Activated CD4-positive, alpha-beta memory T cell treated with anti-CD3 and anti-CD28 coated beads, Interleukin-2, amount 10 ng/mL, durations not matched to agents 7 days and 5 days (primary cell): ENCODE results near the gene RPL13. TPM values are rescaled to one million over a fixed set of nuclear protein-coding genes. Genes with fewer than 3 reads are reported as not detected.
"Not testable (repeated sequence)": the region's sequence is repeated elsewhere in the genome, so short reads cannot be mapped to it uniquely, and the experiment has no call there.

Experiments
- CTCF ChIA-PET: fragments of 350-600 bp; sonication (Branson Sonifier 250); formaldehyde crosslinking; loops from one replicate; lab custom pipeline; 2021; ENCODE audit warnings: antibody characterized with exemption, inconsistent platforms; lab: Charles Lee
- POLR2A ChIA-PET: fragments of 350-600 bp; sonication (Branson Sonifier 250); formaldehyde crosslinking; loops from one replicate; lab custom pipeline; 2021; ENCODE audit warnings: antibody characterized with exemption; lab: Charles Lee
- DNase-seq: peaks from one replicate; pipeline ENCODE4 v3.0.0-alpha.2; 2020
- H3K27ac Mint-ChIP-seq: one replicate; pipeline ENCODE4 v1.8.0; 2021; ENCODE audit warnings: mild to moderate bottlenecking, mixed read lengths
- H3K27me3 Mint-ChIP-seq: one replicate; pipeline ENCODE4 v1.8.0; 2021; ENCODE audit warnings: mixed read lengths
- H3K36me3 Mint-ChIP-seq: one replicate; pipeline ENCODE4 v1.8.0; 2021; ENCODE audit warnings: low read depth, mixed read lengths
- H3K4me1 Mint-ChIP-seq: one replicate; pipeline ENCODE4 v1.8.0; 2021; ENCODE audit warnings: mixed read lengths
- H3K4me3 Mint-ChIP-seq: one replicate; pipeline ENCODE4 v1.8.0; 2021; ENCODE audit warnings: mild to moderate bottlenecking, mixed read lengths
- H3K9me3 Mint-ChIP-seq: one replicate; pipeline ENCODE4 v1.8.0; 2021; ENCODE audit warnings: mixed read lengths
- total RNA-seq, 2 experiments: library from RNA; stranded (reverse); gene quantifications; one replicate each; pipeline ENCODE4 v1.2.3, GENCODE V29; 2021

RPL13 gene
- total RNA-seq, 2 experiments from 2014 or later = 2,083 to 2,114 TPM

GRCh38 chr16:89569506-89570341, 9.2 kb downstream of the RPL13 start:
- peaks cover 32% of the 10 kb centered on the region for H3K4me1 Mint-ChIP-seq
- no peaks in the 10 kb centered on the region for H3K9me3 Mint-ChIP-seq
- H3K27ac Mint-ChIP-seq = no peak overlapping the region
- POLR2A ChIA-PET = no interaction called here
- H3K36me3 Mint-ChIP-seq = peaks cover 8% of the 10 kb centered on the region
- peaks cover 13% of the 10 kb centered on the region for H3K27me3 Mint-ChIP-seq
- no peak overlapping the region for H3K4me3 Mint-ChIP-seq
- CTCF ChIA-PET = no interaction called here
- DNase-seq = no peak

GRCh38 chr16:89570342-89570923, 10.0 kb downstream of the RPL13 start:
- Mint-ChIP-seq H3K4me3 (no peak overlapping the region), H3K9me3 (no peaks in the 10 kb centered on the region), H3K4me1 (peaks cover 25% of the 10 kb centered on the region), H3K36me3 (peaks cover 1% of the 10 kb centered on the region), H3K27ac (no peak overlapping the region), H3K27me3 (peaks cover 14% of the 10 kb centered on the region)
- CTCF ChIA-PET = no interaction called here
- POLR2A ChIA-PET = no interaction called here
- DNase-seq = no peak

- H3K36me3 Mint-ChIP-seq, DNase-seq, H3K4me3 Mint-ChIP-seq, CTCF ChIA-PET, H3K9me3 Mint-ChIP-seq, H3K27ac Mint-ChIP-seq: not testable (repeated sequence)
- Mint-ChIP-seq H3K4me1 (peaks cover 19% of the 10 kb centered on the region), H3K27me3 (peaks cover 14% of the 10 kb centered on the region)
- POLR2A ChIA-PET = interaction anchor here (1.4 kb wide), 1 partner anchor 10 kb away, joined by 4 read pairs; no protein-coding TSS in a partner anchor
Measured at GRCh38 chr16:89570983-89571598, 10.6 kb downstream of the RPL13 start.

GRCh38 chr16:89571636-89572035, 11.2 kb downstream of the RPL13 start:
- H3K36me3 Mint-ChIP-seq = no peaks in the 10 kb centered on the region
- H3K4me3 Mint-ChIP-seq = no peak overlapping the region
- ChIA-PET POLR2A (interaction anchor here (1.4 kb wide), 1 partner anchor 10 kb away, joined by 4 read pairs; no protein-coding TSS in a partner anchor), CTCF (no interaction called here)
- no peaks in the 10 kb centered on the region for H3K9me3 Mint-ChIP-seq
- no peak for DNase-seq
- H3K27ac Mint-ChIP-seq = no peak overlapping the region
- H3K4me1 Mint-ChIP-seq = peaks cover 15% of the 10 kb centered on the region
- peaks cover 14% of the 10 kb centered on the region for H3K27me3 Mint-ChIP-seq

GRCh38 chr16:89572073-89572484, 11.6 kb downstream of the RPL13 start:
- POLR2A ChIA-PET = interaction anchor here (1.4 kb wide), 1 partner anchor 10 kb away, joined by 4 read pairs; no protein-coding TSS in a partner anchor

GRCh38 chr16:89572485-89573205, 12.2 kb downstream of the RPL13 start:
- Mint-ChIP-seq H3K9me3 (no peaks in the 10 kb centered on the region), H3K4me1 (peaks cover 14% of the 10 kb centered on the region), H3K4me3 (no peak overlapping the region)

More at GRCh38 chr16:89572073-89572484, 11.6 kb downstream of the RPL13 start:
- Mint-ChIP-seq H3K27ac (no peak overlapping the region), H3K27me3 (peaks cover 15% of the 10 kb centered on the region), H3K36me3 (no peaks in the 10 kb centered on the region), H3K4me1 (peaks cover 15% of the 10 kb centered on the region), H3K9me3 (no peaks in the 10 kb centered on the region), H3K4me3 (no peak overlapping the region)
- DNase-seq = no peak
- CTCF ChIA-PET = no interaction called here

GRCh38 chr16:89573826-89574680, 13.6 kb downstream of the RPL13 start:
- Mint-ChIP-seq H3K27me3 (peaks cover 22% of the 10 kb centered on the region), H3K4me1 (peaks cover 14% of the 10 kb centered on the region), H3K36me3 (no peaks in the 10 kb centered on the region), H3K4me3 (peak overlapping the region; percentile 6), H3K27ac (no peak overlapping the region), H3K9me3 (no peaks in the 10 kb centered on the region)
- CTCF ChIA-PET = interaction anchor here (0.7 kb wide), 1 partner anchor 97 kb away, joined by 3 read pairs; no protein-coding TSS in a partner anchor
- POLR2A ChIA-PET = interaction anchor here (0.9 kb wide), 1 partner anchor 9 kb away, joined by 4 read pairs; no protein-coding TSS in a partner anchor
- DNase-seq = no peak

More at GRCh38 chr16:89572485-89573205, 12.2 kb downstream of the RPL13 start:
- peaks cover 20% of the 10 kb centered on the region for H3K27me3 Mint-ChIP-seq
- ChIA-PET CTCF (no interaction called here), POLR2A (interaction anchor here (1.4 kb wide), 1 partner anchor 11 kb away, joined by 4 read pairs; no protein-coding TSS in a partner anchor)
- H3K36me3 Mint-ChIP-seq = no peaks in the 10 kb centered on the region
- H3K27ac Mint-ChIP-seq = no peak overlapping the region
- no peak for DNase-seq

GRCh38 chr16:89574681-89575246, 14.3 kb downstream of the RPL13 start:
- Mint-ChIP-seq H3K36me3 (no peaks in the 10 kb centered on the region), H3K9me3 (no peaks in the 10 kb centered on the region), H3K4me1 (peaks cover 14% of the 10 kb centered on the region), H3K4me3 (peak overlapping the region; percentile 17), H3K27ac (no peak overlapping the region), H3K27me3 (peaks cover 22% of the 10 kb centered on the region)
- peak; percentile 70 for DNase-seq
- ChIA-PET POLR2A (interaction anchor here (0.9 to 1.5 kb wide), 2 partner anchors 9 to 11 kb away, joined by 4 to 6 read pairs; no protein-coding TSS in a partner anchor), CTCF (no interaction called here)

GRCh38 chr16:89575247-89576152, 15.0 kb downstream of the RPL13 start, which contains the start of gene CPNE7:
Gene CPNE7 (plus strand): TSS chr16:89575758. CDS start chr16:89575898, 140 bp downstream.
- ChIA-PET POLR2A (interaction anchor here (1.5 kb wide), 1 partner anchor 11 kb away, joined by 6 read pairs; no protein-coding TSS in a partner anchor), CTCF (interaction anchor here (1.4 kb wide), 1 partner anchor 93 kb away, joined by 3 read pairs; no protein-coding TSS in a partner anchor)
- no peak for DNase-seq
- Mint-ChIP-seq H3K4me3 (peak within 1 kb of the TSS; percentile 17), H3K9me3 (no peaks in the 10 kb centered on the region), H3K27ac (no peak within 1 kb of the TSS), H3K4me1 (peaks cover 14% of the 10 kb centered on the region), H3K36me3 (no peaks in the 10 kb centered on the region), H3K27me3 (peaks cover 22% of the 10 kb centered on the region)

- H3K27ac Mint-ChIP-seq = no peak overlapping the region
- no peak for DNase-seq
- H3K36me3 Mint-ChIP-seq = no peaks in the 10 kb centered on the region
- H3K9me3 Mint-ChIP-seq = no peaks in the 10 kb centered on the region
- no peak overlapping the region for H3K4me3 Mint-ChIP-seq
- ChIA-PET CTCF (interaction anchor here (1.4 kb wide), 1 partner anchor 92 kb away, joined by 3 read pairs; no protein-coding TSS in a partner anchor), POLR2A (interaction anchor here (1.5 kb wide), 1 partner anchor 12 kb away, joined by 6 read pairs; no protein-coding TSS in a partner anchor)
- peaks cover 22% of the 10 kb centered on the region for H3K27me3 Mint-ChIP-seq
- H3K4me1 Mint-ChIP-seq = peaks cover 14% of the 10 kb centered on the region
Measured at GRCh38 chr16:89576153-89577054, 15.9 kb downstream of the RPL13 start.
